ENCODE data around the gene TNFAIP2.
"Not testable (repeated sequence)": the region's sequence is repeated elsewhere in the genome, so short reads cannot be mapped to it uniquely, and the experiment has no call there.

TNFAIP2 gene

DNA sequence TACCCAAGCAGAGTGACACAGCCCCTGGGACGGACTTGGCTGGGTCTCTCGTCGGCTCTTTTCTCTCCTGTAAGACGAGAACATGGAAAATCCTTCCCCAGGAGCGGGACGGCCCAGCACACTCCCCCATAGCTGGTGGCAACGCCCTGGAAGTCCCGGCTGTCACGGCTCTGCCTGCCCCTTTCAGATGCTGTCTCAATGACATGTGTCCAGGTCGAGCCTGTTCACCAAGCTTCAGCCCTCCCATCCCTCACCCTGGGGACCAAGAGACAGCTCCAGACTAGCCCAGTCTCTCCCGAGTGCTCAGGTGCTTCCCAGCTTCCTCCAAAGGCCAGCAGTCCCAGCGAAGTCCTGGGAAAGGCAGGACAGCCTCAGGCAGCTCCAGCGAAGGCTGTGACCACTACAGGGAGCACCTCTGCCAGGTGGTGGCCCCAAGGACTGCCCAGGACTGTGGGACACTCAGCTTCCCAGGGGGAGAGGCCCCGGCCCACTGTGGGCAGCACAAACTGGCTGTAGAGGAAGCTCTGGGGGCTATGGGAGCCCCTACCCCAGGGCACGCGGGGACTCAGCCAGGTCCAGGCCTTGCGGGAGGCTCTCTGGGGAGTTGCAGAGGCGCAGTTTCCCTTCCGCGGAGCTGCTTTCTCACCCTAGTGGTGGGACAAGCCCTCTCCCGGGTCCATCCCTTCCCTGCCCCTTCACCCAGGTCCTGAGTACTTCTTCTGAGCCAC, 33.6 kb downstream of the TNFAIP2 start:
- no peak for DNase-seq

DNA sequence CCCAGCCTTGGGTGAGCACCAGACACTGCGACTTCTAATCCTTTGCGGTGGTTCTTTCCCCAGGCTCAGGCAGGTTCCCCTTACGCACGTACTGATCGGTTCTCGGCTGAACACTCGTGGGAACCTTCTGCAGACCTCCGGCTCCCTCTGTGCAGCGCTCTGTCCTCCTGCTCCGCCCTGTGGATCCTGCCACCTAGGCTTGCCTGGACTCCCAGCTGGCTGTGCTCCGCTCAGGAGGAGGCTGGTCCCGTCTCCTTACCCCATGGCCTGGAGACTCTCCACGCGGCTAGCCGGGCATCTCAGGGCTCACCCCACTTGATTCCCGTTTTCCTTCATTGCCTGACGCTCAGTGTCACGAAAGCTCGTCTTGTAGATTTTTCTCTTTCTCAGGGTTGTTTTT, 34.7 kb downstream of the TNFAIP2 start:
- DNase-seq, result no peak

DNA sequence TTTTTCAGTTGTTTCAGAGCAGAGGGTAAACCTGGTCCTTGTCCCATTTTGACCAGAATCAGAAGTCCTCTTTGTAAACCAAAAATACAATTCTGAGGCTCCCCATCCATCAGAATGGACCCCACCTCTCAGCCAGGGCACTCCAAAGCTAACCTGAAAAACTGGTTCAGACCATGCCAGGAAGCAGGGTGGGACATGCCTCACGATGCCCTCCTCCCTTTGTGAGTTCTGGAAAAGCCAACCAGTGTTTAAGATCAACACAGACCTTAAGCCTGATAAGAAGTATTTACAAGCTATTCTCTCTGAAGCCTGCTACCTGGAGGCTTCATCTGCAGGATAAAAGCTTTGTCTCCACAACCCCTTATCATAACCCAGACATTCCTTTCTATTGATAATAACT, 35.4 kb downstream of the TNFAIP2 start:
- DNase-seq, result no peak

DNA sequence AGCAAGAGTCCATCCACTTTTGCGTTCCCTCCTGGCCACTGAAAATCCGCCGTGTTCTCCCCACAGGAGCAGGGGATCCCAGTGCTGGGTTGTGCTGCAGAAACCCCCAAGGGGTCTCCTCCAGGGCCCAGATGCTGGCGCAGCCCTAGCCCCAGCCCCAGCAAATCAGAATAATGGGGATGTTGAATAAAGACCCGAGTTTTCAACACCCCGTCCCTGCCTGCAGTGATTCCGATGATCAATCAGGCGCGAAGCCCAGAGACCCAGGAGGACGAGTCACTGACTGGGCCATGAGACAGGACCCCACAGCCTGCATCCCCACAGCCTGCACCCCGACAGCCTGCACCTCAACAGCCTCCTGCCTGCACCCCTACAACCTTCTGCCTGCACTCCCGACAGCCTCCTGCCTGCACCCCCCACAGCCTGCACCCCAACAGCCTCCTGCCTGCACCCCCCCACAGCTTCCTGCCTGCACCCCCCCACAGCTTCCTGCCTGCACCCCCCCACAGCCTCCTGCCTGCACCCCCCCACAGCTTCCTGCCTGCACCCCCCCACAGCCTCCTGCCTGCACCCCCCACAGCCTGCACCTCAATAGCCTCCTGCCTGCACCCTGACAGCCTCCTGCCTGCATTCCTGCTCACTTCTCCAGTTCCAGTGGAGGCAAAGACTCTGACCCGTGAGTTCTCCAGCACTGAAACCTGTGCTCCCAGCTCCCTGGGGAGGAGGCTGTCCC, 37.2 kb downstream of the TNFAIP2 start:
- no peak for DNase-seq

DNA sequence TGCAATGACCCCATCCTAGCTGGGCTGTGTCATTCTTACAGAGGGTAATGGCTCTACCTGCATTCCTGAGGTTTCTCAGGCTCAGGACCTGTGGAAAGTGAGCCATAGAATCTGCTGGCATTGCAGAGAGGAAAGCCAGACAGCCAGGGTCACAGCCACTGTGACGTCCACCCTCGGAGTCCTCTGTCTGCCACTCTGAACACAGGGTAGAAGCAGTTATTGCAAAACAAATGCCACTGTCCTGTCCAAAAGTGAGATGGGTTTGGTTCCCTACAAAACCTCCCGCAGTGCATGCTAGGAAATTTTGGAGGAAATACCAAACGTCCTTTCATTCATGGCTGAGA, 37.8 kb downstream of the TNFAIP2 start:
- no peak for DNase-seq

DNA sequence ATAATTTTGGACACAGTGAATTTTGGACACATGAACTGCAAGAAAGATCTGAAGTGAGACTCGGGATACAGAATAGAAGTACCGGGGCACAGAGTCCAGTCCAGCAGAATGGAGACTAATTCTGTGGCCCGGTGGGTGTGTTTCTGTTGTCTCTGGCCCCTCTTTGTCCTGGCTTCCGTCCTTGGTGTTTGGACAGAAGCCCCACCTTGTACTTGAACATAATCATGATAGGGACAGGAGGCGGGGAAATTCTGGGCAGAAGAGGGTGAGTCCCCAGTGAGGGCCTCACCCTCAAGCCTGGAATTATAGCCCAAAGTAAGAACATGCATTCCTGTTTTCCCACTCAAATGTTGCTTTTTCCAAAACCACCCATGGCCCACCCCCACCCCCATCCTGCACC, 39.9 kb downstream of the TNFAIP2 start:
- no peak for DNase-seq

DNA sequence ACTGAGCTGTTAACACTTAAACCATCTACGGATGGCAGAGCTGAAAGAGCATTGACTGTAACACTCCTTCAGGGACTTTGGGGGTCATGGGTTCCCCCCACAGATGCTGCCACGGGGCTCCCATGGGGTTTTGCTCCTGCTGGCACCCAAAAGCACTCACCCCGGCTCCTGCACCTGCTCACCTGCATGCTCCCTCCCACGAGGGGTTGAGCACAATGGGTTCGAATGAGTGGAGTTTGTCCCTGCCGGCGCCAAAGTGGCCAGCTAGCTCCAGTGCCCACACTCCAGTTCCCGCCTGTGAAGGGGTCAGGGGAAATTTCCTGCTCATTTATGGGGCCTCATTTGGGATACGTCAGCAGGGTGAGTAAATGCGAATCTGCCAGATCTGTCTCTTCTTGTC, 40.7 kb downstream of the TNFAIP2 start:
- DNase-seq, result no peak

DNA sequence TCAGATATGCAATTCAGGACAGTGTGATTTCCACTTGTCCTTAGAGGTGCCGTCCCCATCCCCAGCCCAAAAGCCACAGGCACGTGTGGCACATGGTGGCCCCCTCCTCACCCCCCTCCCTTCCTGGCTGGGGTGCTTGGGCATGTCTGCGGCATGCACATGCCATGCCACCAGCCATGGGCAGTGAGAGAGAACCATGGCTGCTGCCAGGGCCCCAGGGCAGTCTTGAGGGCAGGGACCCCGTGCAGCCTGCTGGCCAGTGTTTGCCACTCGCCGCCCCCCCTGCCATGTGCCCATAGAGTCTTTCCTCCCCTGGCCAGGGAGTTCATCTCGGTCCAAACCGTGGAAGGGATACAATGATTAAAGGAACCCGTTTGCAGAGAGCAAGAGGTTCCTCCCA, 41.5 kb downstream of the TNFAIP2 start:
- no peak for DNase-seq

DNA sequence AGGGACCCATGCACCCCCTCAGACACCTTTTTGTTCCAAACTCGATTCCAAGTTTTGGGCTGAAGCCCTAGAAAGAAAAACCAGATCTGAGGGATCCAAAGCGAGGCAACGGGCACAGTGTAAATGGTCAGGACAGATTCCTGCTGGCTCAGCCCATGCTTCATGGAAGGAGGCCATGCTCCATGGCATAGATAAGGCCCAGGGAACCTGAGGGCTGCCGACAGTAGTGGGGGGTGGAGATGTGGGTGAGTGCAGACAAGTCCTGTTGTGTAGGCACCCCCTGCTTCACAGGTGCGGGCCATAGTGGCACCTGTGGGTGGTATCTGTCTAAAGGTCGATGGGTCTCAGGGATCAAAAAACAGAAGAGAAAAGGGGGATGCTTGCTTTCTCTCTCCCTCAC, 42.1 kb downstream of the TNFAIP2 start:
- DNase-seq, result no peak

DNA sequence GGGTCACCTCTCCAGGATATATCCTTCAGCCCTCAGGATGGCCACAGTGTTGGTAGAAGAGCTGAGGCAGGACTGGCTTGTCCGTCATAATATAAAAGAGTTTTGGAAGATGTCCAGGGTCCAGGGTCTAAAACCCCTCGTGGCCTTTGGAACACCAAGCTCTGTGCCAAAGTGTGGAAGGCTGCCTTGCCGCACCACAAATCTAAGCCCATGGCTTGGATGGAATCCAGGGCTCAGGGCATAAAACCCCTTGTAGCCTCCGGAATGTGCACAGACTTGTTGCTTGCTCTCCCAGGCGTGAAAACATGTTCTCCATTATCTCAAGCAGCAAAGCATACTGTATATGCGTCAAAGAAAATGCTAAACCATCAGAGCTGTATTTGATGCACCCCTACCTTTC, 46.7 kb downstream of the TNFAIP2 start:
- no peak for DNase-seq

DNA sequence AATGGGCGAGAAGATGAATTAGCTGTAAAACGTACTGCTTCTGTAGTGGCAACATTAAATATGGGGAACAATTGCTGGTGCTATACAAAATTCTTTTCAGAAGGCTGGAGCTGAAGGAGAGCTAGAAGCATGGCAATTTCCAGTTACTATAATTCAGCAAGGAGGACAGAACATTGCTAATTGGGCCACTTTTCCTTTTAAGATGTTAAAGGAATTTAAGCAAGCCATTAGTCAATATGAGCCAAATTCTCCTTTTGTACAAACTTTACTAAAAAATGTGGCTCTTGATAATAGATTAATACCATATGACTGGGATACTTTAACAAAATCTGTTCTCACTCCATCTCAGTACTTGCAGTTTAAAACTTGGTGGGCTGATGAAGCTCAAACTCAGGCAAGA, 47.9 kb downstream of the TNFAIP2 start:
- DNase-seq, result not testable (repeated sequence)

DNA sequence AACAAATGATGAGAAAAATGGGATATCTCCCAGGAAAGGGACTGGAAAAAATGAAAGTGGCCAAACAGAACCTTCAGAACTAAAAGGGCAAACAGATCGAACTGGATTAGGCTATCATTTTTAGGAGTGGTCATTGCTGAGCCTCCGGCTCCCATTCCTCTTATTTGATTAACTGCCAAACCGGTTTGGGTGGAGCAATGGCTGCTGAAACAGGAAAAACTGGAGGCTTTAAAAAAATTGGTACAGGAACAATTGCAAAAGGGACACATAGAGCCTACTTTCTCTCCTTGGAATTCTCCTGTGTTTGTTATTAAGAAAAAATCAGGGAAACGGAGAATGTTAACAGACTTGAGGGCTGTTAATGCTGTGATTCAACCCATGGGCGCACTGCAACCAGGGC, 49.7 kb downstream of the TNFAIP2 start:
- DNase-seq, result no peak

DNA sequence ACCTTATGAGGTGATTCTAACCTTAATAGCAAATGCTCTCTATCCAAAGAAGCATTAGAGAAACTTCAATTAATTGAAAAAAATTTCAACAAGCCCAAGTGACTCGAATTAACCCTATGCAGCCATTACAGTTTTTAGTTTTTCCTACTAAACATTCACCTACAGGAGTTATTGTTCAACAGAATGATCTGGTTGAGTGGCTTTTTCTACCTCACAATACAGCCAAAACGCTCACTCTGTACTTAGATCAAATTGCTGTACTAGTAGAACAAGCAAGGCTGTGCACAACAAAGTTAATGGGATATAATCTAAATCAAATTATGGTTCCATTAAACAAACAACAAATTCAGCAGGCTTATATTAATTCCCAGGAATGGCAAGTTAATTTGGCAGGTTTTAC, 50.6 kb downstream of the TNFAIP2 start:
- DNase-seq, result not testable (repeated sequence)

DNA sequence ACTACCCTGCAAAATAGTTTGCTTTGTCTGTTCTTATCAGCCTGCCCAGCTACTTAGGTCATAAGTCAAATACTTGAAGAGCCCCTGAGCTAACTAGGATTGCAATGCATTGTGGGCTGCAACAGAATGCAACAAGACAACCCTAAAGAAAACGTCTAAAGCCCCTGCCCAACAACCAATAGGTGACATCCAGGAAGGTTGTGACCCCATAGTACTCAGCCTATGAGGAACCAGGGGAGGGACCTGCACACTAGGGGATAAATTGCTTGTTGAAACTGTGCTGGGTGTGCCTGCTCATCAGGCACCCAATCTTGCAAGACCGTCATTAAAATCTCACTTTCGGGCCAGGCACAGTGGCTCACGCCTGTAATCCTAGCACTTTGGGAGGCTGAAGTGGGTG, 52.9 kb downstream of the TNFAIP2 start:
- not testable (repeated sequence) for DNase-seq

DNA sequence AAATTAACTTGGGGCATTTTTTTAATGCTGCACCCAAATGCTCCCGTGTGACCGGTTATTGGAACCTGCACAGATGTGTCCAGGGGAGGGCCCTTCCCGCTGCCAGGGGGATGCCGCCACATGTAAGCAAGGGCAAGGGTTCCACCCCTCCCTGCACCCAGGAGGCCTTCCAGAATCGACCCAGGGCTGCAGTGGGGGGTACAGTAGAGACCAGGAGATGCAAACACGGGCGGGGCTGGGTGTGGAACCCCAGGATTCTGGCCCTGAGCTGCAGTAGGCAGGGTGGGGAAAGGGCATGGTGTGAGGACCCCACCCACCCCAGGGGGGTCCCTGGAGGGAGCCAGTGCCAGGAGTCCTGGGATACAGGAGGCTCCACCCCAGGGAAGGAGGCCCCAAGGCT, 54.1 kb downstream of the TNFAIP2 start:
- DNase-seq, result no peak

DNA sequence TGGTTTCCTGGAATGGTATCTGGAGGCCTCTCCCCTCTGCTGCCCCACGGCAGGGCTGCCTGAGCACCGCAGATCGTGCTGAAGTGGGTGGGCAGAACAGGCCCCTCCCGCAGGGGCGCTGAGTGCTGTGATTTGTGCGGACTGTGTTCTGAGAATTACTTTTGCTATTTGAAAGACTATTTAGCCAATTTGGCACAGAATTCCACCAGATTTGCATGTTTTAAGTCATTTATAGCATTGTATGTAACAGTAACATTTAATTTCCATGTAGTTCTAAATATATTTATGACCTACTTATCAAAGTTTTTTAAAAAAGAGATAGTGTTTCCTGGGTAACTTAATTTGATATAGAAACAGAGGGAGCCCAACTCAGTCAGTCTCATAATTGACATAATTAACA, 55.3 kb downstream of the TNFAIP2 start:
- DNase-seq, result no peak

DNA sequence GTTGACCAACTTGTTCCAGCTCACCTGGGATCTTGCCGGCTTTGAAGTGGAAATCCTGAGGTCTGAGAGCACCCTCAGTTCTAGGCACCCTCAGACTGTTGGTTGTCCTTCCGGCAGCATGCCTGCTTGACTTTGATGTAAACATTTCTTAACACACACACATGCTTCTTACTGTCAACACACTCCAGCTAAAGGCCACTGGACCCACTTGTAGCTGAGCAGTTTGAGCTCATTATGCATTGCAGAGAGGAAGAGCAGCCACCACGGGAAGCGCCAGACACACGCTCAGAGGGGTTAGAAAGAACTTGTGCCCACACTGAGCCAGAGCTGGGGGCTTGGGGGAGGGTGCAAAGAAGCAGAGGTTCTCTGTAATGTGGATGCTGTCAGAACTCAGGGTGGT, 55.8 kb downstream of the TNFAIP2 start:
- no peak for DNase-seq

DNA sequence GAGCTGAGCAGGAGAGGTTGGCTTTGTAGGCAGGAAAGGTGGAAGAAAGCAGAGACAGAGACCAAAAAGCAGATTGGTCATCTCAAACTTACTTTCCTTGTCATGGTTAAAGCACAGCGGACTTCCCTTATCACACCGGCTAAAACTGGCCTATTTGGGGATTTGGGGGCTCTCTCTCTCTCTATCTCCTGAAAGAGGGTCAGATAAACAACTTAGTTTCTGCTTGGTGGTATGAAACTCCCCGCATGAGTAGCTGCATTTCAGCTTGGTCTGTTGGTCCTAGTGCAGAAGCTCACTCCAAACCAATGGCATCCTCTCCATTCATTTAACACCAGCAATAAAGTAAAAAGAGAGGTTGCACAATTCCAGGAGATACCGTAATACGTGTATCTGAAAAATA, 57.1 kb downstream of the TNFAIP2 start:
- no peak for DNase-seq

DNA sequence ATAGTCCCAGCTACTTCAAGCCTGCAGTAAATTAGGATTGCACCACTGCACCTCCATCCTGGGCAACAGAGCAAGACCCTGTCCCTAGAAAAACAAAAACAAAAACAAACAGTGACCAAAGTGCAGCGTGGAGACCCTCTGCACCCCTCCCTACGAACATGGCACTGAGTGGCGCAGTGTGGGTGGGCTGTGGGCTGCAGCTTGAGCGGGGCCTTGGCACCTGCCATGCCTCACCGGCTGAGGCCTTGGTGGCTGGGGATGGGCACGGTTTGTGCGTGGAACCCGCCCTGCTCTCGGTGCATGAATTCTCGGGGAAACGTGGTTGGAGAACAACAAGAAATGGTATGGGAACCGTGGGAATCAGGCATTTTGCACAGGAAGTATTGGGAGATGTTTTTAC, 60.8 kb downstream of the TNFAIP2 start:
- DNase-seq, result no peak

DNA sequence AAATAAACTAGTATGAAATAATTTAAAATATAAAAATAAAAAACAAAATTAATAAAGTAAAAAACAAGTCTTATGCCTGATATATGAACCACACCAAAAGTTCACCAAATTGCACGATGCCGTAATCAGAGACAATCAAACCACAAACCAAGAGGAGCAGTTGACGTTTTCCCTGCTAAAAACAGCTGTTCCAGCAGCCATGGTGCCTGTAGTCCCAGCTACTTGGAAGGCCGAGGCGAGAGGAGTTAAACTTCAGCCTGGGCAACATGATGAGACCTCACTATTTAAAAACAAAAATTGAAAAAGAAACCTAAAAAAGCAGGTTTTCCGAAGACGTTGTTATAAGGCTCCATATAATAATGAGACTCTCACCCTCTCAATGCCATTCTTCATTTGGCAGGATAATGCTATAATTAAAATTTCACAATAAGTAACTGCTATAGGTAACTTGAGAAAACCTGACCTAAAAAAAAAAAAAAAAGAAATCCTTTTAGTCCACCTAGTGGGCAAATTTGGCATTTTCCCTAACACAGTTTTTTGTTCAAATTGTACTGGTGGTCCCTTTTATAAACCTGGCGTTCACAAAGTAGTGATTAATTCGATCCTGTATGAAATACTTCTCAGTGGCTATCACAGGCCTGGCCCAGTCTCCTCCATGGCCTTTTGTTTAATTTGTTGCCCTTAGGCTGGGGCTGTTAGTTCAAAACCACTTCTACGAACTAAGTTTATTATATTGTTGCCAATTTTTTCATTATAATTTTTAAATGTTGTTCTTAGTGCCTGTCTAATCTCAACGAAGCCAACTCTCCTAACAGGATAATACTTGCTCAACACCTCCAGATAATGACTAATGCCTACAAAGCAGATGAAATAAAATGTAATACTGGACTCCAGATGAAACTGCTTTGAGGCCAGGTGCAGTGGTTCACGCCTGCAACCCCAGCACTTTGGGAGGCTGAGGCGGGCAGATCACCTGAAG, 62.1 kb downstream of the TNFAIP2 start:
- peak; percentile 49 for DNase-seq

DNA sequence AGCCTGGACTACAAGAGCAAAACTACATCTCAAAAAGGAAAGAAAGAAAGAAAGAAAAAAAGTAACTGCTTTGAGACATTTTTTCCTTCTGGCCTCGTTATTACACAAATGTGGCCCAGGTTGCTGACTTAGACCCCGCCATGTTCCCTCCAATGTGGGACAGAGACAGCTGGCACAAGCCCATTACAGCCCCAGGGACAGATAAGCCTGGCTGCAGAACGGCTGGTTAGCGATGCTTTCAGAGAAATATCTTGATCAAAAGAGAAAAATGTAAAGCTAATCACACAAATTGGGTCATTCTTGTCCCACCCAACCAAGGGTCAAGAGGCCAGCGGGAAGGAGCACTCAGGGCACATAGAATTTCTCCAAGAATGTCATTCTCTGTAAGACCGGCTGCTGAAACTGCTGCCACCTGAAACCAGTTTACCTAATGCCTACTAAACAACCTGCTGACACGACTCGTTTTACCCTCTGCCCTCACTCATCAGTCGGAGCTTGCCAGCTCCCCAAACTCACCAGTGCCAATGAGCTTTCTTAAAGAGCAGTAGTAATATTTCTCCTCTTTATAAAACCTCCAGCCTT, 63.1 kb downstream of the TNFAIP2 start:
- DNase-seq, result no peak

Data from suppressor macrophage treated with lipopolysaccharide for 4 hours (primary cell).